Measurements from ENCODE around the gene HMCN2.

The HMCN2 gene

DNA sequence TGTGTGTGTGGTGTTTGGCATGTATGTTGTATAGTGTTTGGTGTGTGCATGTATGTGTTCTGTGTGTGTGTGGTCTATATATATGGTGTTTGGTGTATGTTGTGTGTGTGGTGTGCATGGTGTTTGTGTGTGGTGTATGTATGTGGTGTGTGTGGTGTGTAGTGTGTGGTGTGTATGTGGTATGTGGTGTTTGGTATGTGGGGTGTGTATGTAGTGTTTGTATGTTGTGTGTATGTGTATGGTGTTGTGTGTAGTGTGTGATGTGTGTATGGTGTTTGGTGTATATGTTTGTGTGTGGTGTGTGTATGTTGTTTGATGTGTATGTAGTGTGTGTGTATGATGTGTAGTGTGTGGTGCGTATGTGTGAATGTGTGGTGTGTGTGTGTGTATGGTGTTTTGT lies 78.8 kb downstream of the HMCN2 start:
- no peak for DNase-seq (ENCODE audit: low read depth in 2 of 2)

DNA sequence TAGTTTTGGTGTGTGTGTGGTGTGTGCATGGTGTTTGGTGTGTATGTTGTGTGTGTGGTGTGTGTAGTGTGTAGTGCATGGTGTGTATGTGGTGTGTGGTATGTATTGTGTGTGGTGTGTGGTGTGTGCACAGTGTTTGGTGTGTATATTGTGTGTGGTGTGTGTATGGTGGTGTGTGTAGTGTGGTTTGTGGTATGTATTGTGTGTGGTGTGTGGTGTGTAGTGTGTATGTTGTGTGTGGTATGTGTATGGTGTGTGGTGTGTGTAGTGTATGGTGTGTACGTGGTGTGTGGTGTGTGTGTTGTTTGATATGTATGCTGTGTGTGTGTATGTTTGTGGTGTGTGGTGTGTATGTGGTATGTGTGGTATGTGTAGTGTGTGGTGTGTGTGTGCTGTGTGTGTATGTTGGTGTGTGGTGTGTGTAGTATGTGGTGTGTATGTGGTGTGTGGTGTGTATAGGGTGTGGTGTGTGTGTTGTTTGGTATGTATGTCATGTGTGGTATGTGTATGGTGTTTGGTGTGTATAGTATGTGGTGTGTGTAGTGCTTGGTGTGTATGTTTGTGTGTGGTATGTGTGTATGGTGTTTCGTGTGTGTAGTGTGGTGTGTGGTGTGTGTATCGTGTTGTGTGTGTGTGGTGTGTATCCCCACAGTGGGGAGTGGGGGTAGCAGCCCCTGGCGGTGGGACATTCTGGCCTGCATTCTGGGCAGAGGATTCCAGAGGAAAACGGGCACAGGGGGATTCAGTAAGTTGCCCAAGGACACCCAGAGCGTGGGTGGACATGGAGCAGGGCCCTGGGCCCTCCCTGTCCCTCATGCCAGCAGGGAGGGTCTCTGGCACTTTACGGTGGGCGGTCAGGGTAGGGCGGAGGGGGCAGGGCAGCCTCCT lies 79.7 kb downstream of the HMCN2 start:
- no peak for DNase-seq (ENCODE audit: low read depth in 2 of 2)

DNA sequence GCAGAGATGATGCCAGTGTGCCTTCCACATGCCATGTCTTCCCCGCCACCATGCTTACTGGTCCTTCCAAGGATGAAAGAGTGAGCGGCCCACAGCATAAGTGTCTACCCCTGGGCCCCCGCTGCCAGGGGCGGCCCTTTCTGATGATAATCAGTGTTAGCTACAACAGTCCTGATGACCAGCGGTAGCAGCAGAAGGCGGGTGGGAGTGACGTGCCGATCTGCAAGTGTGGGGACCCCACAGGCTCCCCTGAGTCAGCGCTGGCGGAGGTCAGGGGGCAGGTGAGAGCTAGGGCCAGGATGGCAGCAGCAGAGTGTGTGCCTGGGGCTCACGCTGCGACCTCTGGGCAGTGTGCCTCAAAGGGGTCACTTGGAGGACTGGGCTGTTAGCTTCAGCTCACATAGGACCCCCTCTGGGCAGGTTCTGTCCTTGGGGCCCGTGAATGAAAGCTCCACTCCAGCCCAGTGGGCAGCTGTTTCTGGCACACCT lies 80.4 kb downstream of the HMCN2 start:
- DNase-seq (ENCODE audit: low read depth in 2 of 2): no peak

DNA sequence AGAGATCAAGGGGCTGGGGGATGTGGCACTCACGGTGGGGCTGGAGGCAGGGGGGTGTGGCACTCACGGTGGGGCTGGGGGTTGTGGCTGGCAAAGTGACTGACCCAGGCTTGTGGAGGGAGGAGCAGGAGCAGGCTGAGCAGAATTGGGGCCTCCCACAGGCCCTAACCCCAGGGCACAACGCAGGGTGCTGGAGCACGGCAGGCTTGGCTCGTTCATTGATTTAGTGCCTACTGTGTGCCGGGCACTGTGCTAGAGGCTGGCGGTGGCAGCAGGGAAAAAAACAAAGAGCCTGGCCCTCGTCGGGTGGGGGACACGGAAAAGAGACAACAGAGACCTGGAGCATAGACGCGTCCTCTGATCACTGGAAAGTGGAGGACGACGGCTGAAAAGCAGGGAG lies 80.9 kb downstream of the HMCN2 start:
- DNase-seq (ENCODE audit: low read depth in 2 of 2): no peak

DNA sequence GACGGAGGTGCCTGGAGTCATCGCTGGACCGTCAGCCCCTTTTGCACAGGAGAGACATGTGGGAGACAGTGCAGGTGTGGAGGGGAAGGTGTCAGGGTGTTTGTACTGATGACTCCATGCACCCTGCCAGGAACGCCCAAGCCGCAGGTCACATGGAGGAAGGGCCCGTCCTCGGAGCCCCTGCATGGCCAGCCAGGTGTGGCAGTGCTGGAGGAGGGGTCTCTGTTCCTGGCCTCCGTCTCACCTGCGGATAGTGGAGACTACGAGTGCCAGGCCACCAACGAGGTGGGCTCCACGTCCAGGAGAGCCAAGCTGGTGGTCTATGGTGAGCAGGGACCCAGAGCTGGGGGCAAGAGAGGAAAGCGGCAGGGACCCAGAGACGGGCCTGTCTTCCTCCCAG lies 81.5 kb downstream of the HMCN2 start:
- DNase-seq (ENCODE audit: low read depth in 2 of 2): no peak

DNA sequence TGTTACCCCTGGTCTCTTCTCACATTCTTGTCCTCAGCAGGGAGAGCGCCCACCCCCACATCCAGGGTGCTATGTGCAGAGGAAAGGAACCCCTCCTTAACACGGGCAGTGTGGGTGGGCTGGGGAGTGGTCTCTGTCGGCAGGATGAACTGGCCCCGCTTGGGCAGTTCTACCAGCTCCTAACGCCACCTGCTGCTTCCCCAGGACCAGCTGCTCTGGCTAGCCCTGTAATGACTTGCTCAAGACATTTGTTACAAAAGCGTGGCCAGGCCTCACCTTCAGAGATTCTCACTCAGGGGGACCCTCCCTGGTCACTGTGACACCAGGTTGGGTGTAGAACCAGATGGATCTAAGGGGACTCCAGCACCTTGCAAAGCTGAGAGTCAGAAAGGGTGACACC lies 82.4 kb downstream of the HMCN2 start:
- no peak for DNase-seq (ENCODE audit: low read depth in 2 of 2)

DNA sequence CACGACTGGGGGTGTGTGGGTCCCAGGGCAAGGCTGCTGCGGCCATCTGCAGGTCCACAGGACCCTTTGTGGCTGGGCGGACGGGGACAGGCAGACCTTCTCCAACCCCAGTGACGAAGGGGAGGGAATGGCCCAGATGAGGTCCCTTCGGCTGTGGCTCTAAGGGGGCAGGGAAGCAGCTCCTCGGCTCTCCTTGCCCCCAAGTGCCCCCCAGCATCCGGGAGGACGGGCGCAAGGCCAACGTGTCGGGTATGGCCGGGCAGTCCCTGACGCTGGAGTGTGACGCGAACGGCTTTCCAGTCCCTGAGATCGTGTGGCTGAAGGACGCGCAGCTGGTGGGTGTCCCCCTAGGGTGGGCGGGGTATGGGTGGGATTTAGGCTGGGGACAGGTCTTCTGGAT lies 82.8 kb downstream of the HMCN2 start:
- no peak for DNase-seq (ENCODE audit: low read depth in 2 of 2)

DNA sequence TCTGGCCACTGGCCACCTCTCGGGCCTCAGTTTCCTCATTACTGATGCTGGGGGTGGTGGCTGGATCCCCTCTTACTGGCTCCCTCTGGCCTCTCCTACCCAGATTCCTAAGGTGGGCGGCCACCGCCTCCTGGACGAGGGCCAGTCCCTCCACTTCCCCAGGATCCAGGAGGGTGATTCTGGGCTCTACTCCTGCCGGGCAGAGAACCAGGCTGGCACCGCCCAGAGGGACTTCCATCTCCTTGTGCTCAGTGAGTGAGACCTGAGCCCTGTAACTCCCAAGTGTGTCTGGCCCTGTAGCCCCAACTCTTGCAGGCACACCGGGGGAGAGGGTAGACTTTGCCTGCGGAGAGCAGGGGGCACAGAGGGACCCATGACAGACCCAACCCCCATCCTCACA lies 83.3 kb downstream of the HMCN2 start:
- no peak for DNase-seq (ENCODE audit: low read depth in 2 of 2)

DNA sequence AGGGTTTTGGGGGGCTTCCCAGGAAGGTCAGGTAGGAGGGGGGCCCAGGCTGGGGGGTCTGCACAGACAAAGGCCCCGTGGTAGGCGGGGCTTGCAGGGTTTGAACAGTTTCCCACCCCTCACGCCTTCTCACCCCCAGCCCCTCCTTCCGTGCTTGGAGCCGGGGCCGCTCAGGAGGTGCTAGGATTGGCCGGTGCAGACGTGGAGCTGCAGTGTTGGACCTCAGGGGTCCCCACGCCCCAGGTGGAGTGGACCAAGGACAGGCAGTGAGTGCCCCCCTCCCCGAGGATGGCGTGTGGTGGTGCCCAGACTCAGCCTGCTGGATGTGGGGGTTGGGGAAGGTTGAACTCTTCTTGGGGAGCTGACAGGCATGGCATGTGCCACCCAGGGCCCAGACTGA lies 83.8 kb downstream of the HMCN2 start:
- no peak for DNase-seq (ENCODE audit: low read depth in 2 of 2)

DNA sequence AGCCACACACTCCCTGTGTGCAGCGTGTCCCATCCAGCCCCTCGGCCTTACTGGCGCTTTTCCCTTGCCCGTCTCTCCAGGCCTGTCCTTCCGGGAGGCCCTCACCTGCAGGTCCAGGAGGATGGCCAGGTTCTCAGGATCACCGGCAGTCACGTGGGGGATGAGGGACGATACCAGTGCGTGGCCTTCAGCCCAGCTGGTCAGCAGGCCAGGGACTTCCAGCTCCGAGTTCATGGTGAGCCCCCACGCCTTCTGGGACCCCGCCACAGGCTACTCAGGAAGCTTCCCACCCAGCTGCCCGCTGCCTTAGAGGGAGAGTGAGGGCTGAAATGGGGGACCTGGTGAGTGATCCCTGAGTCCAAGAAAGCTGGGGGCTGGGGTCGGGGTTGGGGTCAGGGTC lies 85.8 kb downstream of the HMCN2 start:
- no peak for DNase-seq (ENCODE audit: low read depth in 2 of 2)

DNA sequence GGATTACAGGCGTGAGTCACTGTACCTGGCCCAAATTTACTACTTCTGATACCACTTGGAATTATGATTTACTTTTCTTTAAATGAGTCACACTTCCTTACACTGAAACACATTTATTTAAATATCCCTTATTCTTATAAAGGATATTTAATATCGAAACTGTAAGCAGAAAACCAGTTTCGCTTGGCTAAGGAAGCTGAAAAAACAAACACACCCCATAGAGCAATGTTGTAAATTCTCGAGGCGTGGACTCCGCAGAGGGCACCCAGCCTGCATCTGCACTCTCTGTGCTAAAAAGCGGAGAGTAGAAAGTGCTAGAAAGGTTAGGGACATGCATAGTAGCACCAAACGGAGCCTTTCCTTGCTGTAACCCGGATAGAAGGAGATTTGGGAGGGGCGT lies 86.5 kb downstream of the HMCN2 start:
- DNase-seq (ENCODE audit: low read depth in 2 of 2): no peak

DNA sequence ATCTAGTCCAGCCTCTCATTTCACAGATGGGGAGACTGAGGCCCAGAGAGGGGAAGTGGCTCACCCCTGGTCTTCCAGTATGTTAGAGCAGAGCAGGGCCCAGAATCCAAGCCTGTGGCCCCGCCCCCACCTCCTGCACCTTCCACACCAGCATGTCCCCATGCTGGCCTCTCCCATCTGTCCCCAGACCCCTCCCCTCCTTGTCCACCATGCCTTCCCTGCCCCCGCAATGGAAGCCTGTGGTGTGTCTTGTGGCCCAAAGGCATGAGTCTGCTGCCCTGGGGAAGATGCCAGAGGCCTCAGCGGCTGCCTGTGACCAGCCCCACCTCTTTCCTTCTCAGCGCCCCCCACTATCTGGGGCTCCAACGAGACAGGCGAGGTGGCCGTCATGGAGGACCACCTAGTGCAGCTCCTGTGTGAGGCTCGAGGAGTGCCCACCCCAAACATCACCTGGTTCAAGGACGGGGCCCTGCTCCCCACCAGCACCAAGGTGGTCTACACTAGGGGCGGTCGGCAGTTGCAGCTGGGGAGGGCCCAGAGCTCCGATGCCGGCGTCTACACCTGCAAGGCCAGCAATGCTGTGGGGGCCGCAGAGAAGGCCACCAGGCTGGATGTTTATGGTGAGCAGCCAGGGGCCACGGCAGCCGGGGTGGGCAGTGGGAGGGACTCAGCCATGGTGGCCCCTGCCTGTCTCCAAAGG lies 87.2 kb downstream of the HMCN2 start:
- DNase-seq (ENCODE audit: low read depth in 2 of 2): no peak

DNA sequence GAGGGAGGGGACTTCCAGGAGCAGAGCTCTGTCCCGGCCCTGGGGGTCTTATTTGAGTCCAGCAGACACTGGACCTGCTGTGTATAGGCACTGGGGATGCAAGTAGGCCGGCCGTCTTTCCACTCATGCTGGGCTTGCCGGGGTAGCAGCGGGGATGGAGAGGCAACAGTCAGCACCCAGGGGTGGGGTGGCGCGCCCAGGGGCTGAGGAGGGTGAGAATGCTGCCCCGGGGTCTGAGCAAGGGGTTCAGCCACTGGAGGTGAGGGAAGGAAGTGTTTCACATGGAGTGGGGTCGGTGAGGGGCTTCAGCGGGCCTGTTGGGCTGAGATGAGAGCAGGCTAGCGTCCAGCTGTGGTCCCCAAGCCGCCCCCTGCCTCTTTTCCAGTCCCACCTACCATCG lies 88.8 kb downstream of the HMCN2 start:
- DNase-seq (ENCODE audit: low read depth in 2 of 2): no peak

DNA sequence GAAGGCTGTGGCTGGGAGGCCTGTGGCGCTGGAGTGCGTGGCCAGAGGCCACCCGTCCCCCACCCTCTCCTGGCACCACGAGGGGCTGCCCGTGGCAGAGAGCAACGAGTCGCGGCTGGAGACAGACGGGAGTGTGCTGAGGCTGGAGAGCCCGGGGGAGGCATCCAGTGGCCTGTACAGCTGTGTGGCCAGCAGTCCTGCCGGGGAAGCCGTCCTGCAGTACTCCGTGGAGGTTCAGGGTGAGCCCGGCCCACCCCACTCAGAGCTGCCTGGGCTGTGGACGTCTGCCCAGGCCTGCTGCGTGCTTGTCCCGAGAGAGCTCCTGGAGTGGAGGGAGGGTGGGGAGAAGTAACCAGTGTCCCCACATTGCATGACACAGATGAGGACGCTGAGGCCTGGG lies 89.2 kb downstream of the HMCN2 start:
- DNase-seq (ENCODE audit: low read depth in 2 of 2): no peak

DNA sequence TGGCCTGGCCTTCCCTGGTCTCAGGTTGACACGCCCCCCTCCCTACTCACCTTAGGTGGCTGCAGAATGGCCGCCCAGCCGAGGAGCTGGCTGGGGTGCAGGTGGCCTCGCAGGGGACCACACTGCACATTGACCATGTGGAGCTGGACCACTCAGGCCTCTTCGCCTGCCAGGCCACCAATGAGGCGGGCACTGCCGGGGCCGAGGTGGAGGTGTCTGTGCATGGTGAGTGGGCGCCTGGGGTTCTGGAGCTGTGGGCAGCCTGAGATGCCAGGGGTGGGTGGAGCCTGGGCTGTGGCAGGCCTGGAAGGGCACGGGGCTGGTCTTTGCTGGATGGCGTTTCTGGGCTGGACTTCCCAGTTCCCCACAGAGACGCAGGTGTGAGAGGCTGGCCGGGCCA lies 90.5 kb downstream of the HMCN2 start:
- DNase-seq (ENCODE audit: low read depth in 2 of 2): no peak

DNA sequence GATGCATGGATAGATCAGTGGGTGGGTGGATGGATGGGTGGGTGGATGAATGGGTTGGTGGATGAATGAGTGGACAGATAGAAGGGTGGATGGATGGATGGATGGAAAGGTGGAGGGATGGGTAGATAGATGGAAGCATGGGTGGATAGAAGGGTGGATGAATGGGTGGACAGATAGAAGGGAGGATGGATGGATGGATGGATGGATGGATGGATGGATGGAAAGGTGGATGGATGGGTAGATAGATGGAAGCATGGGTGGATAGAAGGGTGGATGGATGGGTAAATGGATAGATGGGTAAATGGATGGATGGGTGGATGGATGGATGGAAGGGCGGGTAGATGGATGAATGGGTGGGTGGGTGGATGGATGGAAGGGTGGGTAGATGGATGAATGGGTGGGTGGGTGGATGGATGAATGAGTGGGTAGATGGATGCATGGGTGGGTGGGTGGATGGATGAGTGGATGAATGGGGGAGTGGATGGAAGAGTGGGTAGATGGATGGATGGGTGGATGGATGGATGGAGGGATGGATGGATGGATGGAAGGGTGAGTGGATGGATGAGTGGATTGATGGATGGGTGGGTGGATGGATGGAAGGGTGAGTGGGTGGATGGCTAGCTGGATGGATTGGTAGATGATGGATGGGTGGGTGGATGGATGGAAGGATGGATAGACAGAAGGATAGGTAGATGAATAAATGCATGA lies 91.5 kb downstream of the HMCN2 start:
- no peak for DNase-seq (ENCODE audit: low read depth in 2 of 2)

DNA sequence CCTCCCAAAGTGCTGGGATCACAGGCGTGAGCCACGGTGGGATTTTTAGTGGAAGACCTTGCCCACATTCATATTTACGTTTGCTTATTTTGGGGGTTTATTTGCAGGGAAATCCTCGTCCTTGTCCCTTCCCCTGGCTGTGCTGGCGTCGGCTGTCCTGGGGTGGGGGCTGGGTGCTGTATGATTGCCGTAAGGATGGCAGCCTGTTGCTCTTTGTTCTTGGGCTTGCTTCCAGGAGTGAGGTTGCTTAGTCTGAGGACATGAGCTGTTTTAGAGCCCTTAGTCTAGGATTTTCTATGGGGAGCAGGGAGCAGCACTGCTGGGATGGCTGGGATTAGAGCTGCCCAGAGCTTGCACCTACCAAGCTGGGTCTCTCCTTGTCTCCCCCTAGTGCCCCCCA lies 93.4 kb downstream of the HMCN2 start:
- no peak for DNase-seq (ENCODE audit: low read depth in 2 of 2)

DNA sequence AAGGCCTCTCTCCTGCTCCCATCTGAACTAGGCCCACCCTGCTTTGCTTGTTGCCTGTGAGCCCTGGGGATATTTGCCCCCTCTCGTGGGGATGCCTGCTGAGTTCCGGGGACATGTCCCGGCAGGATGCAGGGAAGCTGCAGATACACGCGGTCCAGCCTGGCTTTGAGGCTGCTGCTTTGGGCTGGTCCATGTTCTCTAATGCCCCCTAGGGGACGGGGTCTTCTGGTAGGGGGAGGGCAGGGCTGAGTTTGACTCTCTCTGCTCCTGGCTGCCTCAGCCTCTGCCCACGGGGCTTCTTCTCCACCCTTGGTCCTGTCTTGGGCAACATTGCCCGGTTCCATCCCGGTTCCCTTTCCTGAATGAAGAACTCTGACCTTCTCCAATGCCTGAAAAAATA lies 94.3 kb downstream of the HMCN2 start:
- DNase-seq (ENCODE audit: low read depth in 2 of 2): no peak

DNA sequence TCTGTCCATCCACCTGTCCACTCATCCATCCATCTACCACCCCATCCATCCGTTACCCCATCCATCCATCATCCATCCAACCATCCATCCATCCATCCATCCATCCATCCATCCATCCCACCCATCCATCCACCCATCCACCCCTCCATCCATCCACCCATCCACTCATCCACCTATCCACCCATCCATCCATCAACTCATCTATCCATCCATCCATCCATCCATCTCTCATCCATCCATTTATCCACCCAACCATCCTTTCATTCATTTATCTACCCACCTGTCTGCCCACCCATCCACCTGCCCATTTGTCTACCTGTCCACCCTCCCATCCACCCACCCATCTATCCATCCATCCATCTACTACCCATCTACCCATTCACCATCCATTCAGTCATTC lies 95.1 kb downstream of the HMCN2 start:
- DNase-seq (ENCODE audit: low read depth in 2 of 2): no peak

DNA sequence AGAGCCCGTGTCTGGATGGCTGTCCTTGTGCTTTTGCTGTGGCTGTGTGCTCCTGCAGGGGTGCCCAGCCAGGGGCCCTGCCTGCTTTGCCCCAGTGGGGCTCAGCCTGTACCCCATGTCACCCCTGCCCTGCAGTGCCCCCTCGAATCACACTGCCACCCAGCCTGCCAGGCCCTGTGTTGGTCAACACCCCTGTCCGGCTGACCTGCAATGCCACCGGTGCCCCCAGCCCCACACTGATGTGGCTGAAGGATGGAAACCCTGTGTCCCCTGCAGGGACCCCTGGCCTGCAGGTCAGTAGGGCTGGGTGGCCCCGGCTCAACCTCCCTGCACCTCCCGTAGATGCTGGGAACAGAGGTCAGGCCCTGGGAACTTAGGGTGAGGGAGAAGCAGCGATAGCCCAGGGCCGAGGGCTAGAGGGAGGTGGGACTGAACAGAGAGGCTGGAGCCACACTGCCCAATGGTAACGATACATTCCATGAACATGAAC lies 96.4 kb downstream of the HMCN2 start:
- no peak for DNase-seq (ENCODE audit: low read depth in 2 of 2)

DNA sequence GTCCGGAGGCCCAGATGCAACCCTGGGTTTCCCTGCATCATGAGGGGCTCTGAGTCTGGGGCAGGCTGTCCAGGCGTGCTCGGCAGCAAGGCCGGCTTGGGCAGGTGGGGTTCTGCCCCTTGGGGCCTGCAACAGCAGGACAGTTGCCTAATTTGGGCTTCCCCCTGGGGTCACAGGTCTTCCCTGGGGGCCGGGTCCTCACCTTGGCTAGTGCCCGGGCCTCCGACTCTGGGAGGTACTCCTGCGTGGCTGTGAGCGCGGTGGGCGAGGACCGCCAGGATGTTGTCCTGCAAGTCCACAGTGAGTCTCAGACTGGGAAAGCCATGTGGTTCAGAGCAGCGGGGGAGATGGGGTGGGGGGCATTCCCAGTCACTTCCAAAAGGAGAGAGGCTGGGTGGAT lies 97.1 kb downstream of the HMCN2 start:
- no peak for DNase-seq (ENCODE audit: low read depth in 2 of 2)

DNA sequence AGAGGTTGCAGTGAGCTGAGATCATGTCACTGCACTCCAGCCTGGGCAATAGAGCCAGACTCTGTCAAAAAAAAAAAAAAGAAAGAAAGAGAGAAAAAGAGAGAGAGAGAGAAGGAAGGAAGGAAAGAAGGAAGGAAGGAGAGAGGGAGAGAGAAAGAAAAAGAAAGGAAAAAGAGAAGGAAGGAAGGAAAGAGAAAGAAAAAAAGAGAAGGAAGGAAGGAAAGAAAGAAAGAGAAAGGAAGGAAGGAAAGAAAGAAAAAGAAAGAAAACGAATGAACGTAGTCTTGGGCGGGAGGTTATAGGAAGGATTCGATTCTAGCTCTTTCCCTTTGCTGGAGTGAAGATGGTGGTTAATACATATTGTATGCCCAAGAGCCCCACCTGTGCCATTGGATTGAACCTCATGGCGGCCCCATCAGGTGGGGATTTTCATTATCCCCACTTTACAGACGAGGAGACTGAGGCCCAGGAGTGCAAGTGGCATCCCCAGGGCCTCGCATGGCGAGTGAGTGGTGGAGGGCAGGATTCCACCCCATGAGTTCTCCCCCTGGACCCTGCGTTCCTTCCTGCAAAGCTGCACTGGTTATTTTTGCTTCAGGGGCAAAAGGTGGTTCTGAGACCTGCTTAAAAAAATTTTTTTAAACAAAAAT lies 98.3 kb downstream of the HMCN2 start:
- DNase-seq (ENCODE audit: low read depth in 2 of 2): no peak
